HEK293 (cell line): ENCODE measurements around the gene MYO1B.

Experiments
- CTCF ChIA-PET: fragments of 350-600 bp; formaldehyde crosslinking; extraction: SDS; loops from one replicate; lab custom pipeline; 2021; ENCODE audit warnings: antibody characterized with exemption; lab: Yijun Ruan, JAX
- POLR2A ChIA-PET: fragments of 300-600 bp; formaldehyde crosslinking; extraction: SDS; loops from one replicate; lab custom pipeline; 2020; ENCODE audit warnings: antibody characterized with exemption, inconsistent platforms; lab: Yijun Ruan, JAX
- H3K27ac ChIP-seq: fragments of 200-500 bp; sonication (Bioruptor generic); 2 replicates; pipeline ENCODE4 v1.5.1; 2014; ENCODE audit warnings: low read depth, low read length, control low read depth, inconsistent platforms; ENCODE audit errors: extremely low read depth
- H3K36me3 ChIP-seq, 2 experiments: fragments of 200-500 bp in 1 of 2; sonication (Bioruptor generic) in 1 of 2; 1 replicate in 1 of 2; 2 replicates in 1 of 2; pipeline ENCODE4 v1.5.1; 2014 to 2017; ENCODE audit warnings: inconsistent platforms in 2 of 2, low read length in 2 of 2; ENCODE audit not compliant: control insufficient read depth in 2 of 2, insufficient read depth in 1 of 2
- H3K4me1 ChIP-seq: fragments of 200-500 bp; sonication (Bioruptor generic); 2 replicates; pipeline ENCODE4 v1.5.1; 2014; ENCODE audit warnings: mild to moderate bottlenecking, low read length, inconsistent platforms; ENCODE audit not compliant: control insufficient read depth, insufficient read depth
- H3K4me3 ChIP-seq: 2 replicates; pipeline ENCODE4 v1.5.1; 2011; ENCODE audit warnings: low read depth, mild to moderate bottlenecking, control low read depth, low read length, moderate library complexity
- H3K9me3 ChIP-seq: fragments of 200-500 bp; sonication (Bioruptor generic); 2 replicates; pipeline ENCODE4 v1.5.1; 2014; ENCODE audit warnings: low read depth, low read length, inconsistent platforms; ENCODE audit not compliant: control insufficient read depth, insufficient read depth
- ATF2 ChIP-seq: fragments of 450-650 bp; formaldehyde crosslinking; IDR thresholded peaks from 2 replicates; pipeline ENCODE4 v1.5.1; 2016; ENCODE audit warnings: missing biosample characterization, missing genetic modification characterization, low read depth
- GLI4 ChIP-seq: fragments of 450-650 bp; formaldehyde crosslinking; IDR thresholded peaks from 2 replicates; pipeline ENCODE4 v1.5.1; 2016; ENCODE audit warnings: missing biosample characterization, missing genetic modification characterization
- GLIS1 ChIP-seq: fragments of 450-650 bp; formaldehyde crosslinking; IDR thresholded peaks from 2 replicates; pipeline ENCODE4 v1.5.1; 2016; ENCODE audit warnings: missing biosample characterization, missing genetic modification characterization
- KLF1 ChIP-seq: fragments of 450-650 bp; formaldehyde crosslinking; IDR thresholded peaks from 2 replicates; pipeline ENCODE4 v1.5.1; 2016; ENCODE audit warnings: missing biosample characterization, missing genetic modification characterization
- RBAK ChIP-seq: fragments of 450-650 bp; formaldehyde crosslinking; IDR thresholded peaks from 2 replicates; pipeline ENCODE4 v1.5.1; 2016; ENCODE audit warnings: missing biosample characterization, missing genetic modification characterization
- SP2 ChIP-seq: fragments of 450-650 bp; formaldehyde crosslinking; IDR thresholded peaks from 2 replicates; pipeline ENCODE4 v1.5.1; 2016; ENCODE audit warnings: missing biosample characterization, missing genetic modification characterization
- WT1 ChIP-seq: fragments of 450-650 bp; formaldehyde crosslinking; IDR thresholded peaks from 2 replicates; pipeline ENCODE4 v1.5.1; 2016; ENCODE audit warnings: missing biosample characterization, missing genetic modification characterization
- ZBTB26 ChIP-seq: fragments of 450-650 bp; formaldehyde crosslinking; optimal IDR thresholded peaks from 2 replicates; pipeline ENCODE3; 2016; ENCODE audit warnings: missing biosample characterization, mild to moderate bottlenecking, missing genetic modification characterization
- ZFP3 ChIP-seq: fragments of 450-650 bp; formaldehyde crosslinking; IDR thresholded peaks from 2 replicates; pipeline ENCODE4 v1.5.1; 2016; ENCODE audit warnings: low read depth, missing biosample characterization, missing genetic modification characterization
- ZIC2 ChIP-seq: fragments of 450-650 bp; formaldehyde crosslinking; IDR thresholded peaks from 2 replicates; pipeline ENCODE4 v1.5.1; 2016; ENCODE audit warnings: missing biosample characterization, missing genetic modification characterization
- ZNF121 ChIP-seq: fragments of 450-650 bp; formaldehyde crosslinking; IDR thresholded peaks from 2 replicates; pipeline ENCODE4 v1.5.1; 2016; ENCODE audit warnings: missing biosample characterization, missing genetic modification characterization
- ZNF155 ChIP-seq: fragments of 450-650 bp; formaldehyde crosslinking; IDR thresholded peaks from 2 replicates; pipeline ENCODE4 v1.5.1; 2016; ENCODE audit warnings: missing biosample characterization, missing genetic modification characterization
- ZNF202 ChIP-seq: fragments of 450-650 bp; formaldehyde crosslinking; IDR thresholded peaks from 2 replicates; pipeline ENCODE4 v1.5.1; 2016; ENCODE audit warnings: missing biosample characterization, missing genetic modification characterization, borderline replicate concordance
- ZNF214 ChIP-seq: fragments of 450-650 bp; formaldehyde crosslinking; IDR thresholded peaks from 2 replicates; pipeline ENCODE4 v1.5.1; 2017; ENCODE audit warnings: missing biosample characterization, mild to moderate bottlenecking, missing genetic modification characterization, borderline replicate concordance
- ZNF302 ChIP-seq: fragments of 450-650 bp; formaldehyde crosslinking; IDR thresholded peaks from 2 replicates; pipeline ENCODE4 v1.5.1; 2016; ENCODE audit warnings: missing biosample characterization, missing genetic modification characterization, low read depth
- ZNF391 ChIP-seq: fragments of 450-650 bp; formaldehyde crosslinking; IDR thresholded peaks from 2 replicates; pipeline ENCODE4 v1.5.1; 2016; ENCODE audit warnings: low read depth, missing biosample characterization, missing genetic modification characterization, borderline replicate concordance
- ZNF394 ChIP-seq: fragments of 450-650 bp; formaldehyde crosslinking; IDR thresholded peaks from 2 replicates; pipeline ENCODE4 v1.5.1; 2016; ENCODE audit warnings: missing biosample characterization, missing genetic modification characterization, mild to moderate bottlenecking, moderate library complexity, borderline replicate concordance
- ZNF473 ChIP-seq: fragments of 450-650 bp; formaldehyde crosslinking; IDR thresholded peaks from 2 replicates; pipeline ENCODE4 v1.5.1; 2017; ENCODE audit warnings: missing biosample characterization, missing genetic modification characterization
- ZNF521 ChIP-seq: fragments of 450-650 bp; formaldehyde crosslinking; IDR thresholded peaks from 2 replicates; pipeline ENCODE4 v1.5.1; 2017; ENCODE audit warnings: missing biosample characterization, mild to moderate bottlenecking, missing genetic modification characterization
- ZNF544 ChIP-seq: fragments of 450-650 bp; formaldehyde crosslinking; IDR thresholded peaks from 2 replicates; pipeline ENCODE4 v1.5.0; 2017; ENCODE audit warnings: missing biosample characterization, missing genetic modification characterization
- ZNF580 ChIP-seq: fragments of 450-650 bp; formaldehyde crosslinking; IDR thresholded peaks from 2 replicates; pipeline ENCODE4 v1.5.1; 2016; ENCODE audit warnings: missing biosample characterization, missing genetic modification characterization
- ZNF701 ChIP-seq: fragments of 450-650 bp; formaldehyde crosslinking; IDR thresholded peaks from 2 replicates; pipeline ENCODE4 v1.5.1; 2016; ENCODE audit warnings: missing biosample characterization, missing genetic modification characterization
- ZNF704 ChIP-seq: fragments of 450-650 bp; formaldehyde crosslinking; IDR thresholded peaks from 2 replicates; pipeline ENCODE4 v1.5.1; 2016; ENCODE audit warnings: missing biosample characterization, missing genetic modification characterization
- ZNF747 ChIP-seq: fragments of 450-650 bp; formaldehyde crosslinking; IDR thresholded peaks from 2 replicates; pipeline ENCODE4 v1.5.1; 2016; ENCODE audit warnings: missing biosample characterization, missing genetic modification characterization

MYO1B gene

GRCh38 chr2:191470306-191470705, 225.1 kb downstream of the MYO1B start:
- ChIA-PET CTCF (interaction anchor here (0.6 kb wide), 1 partner anchor 31 kb away, joined by 4 read pairs; no protein-coding TSS in a partner anchor), POLR2A (no interaction called here)
- H3K4me3 ChIP-seq: no peak overlapping the region
- TF ChIP-seq ZNF473 (no peak), GLIS1 (tag by site-specific recombination) (no peak), RBAK (tag by site-specific recombination) (no peak), GLI4 (tag by site-specific recombination) (no peak), SP2 (tag by site-specific recombination) (no peak), ZBTB26 (tag by site-specific recombination) (no peak), ZNF521 (tag by site-specific recombination) (no peak), ZNF747 (tag by site-specific recombination) (no peak), ATF2 (tag by site-specific recombination) (no peak), ZNF701 (no peak), ZIC2 (tag by site-specific recombination) (no peak), WT1 (tag by site-specific recombination) (no peak), ZNF580 (tag by site-specific recombination) (no peak), KLF1 (tag by site-specific recombination) (no peak), ZNF202 (tag by site-specific recombination) (no peak), ZNF121 (tag by site-specific recombination) (no peak), ZNF394 (tag by site-specific recombination) (no peak), ZNF214 (tag by site-specific recombination) (no peak), ZNF302 (tag by site-specific recombination) (no peak)
- H3K36me3 ChIP-seq: no peaks in the 10 kb centered on the region
- no peak overlapping the region for H3K27ac ChIP-seq
- no peaks in the 10 kb centered on the region for H3K4me1 ChIP-seq
- H3K9me3 ChIP-seq: no peaks in the 10 kb centered on the region

GRCh38 chr2:191474464-191474863, 229.3 kb downstream of the MYO1B start:
- TF ChIP-seq ZNF391 (no peak), ZNF704 (no peak), ZFP3 (tag by site-specific recombination) (no peak), KLF1 (tag by site-specific recombination) (no peak), ZNF544 (tag by site-specific recombination) (no peak), ZNF155 (tag by site-specific recombination) (no peak)
- H3K9me3 ChIP-seq: no peaks in the 10 kb centered on the region
- no peaks in the 10 kb centered on the region for H3K36me3 ChIP-seq
- no peaks in the 10 kb centered on the region for H3K4me1 ChIP-seq
- H3K27ac ChIP-seq: no peak overlapping the region
- H3K4me3 ChIP-seq: no peak overlapping the region
- CTCF ChIA-PET: interaction anchor here (0.6 kb wide), 1 partner anchor 27 kb away, joined by 3 read pairs; no protein-coding TSS in a partner anchor
- POLR2A ChIA-PET: no interaction called here
